ENCODE results near the gene CLEC9A. TPM values are rescaled to one million over a fixed set of nuclear protein-coding genes. Genes with fewer than 3 reads are reported as not detected.
"Not testable (repeated sequence)": the region's sequence is repeated elsewhere in the genome, so short reads cannot be mapped to it uniquely, and the experiment has no call there.

Gene CLEC9A
- not detected in 2 replicates for total RNA-seq

DNA sequence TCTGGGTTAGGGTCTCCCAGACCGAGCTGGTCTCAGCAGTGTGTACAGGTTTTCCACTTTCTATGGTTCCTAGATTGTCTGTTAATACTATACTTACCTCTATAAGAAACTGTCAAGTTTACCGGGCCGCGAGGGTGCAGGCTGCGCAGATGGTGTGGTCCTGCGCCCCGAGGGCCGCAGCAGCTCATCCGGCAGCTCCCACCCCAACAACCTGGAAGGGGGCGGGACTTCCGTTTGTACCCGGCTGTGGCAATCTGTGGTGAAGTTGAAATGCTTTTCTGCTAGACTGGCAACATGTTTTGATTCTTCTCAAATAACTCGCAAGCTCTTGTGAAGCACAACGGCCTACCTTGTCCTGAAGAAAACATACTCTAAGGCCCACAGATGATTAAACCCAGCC, at the start of gene CLEC9A:
Gene CLEC9A (plus strand): TSS at position 237 of the 400 bp plus-strand sequence. CDS start 22,006 bp downstream, outside the sequence.
- no peak for DNase-seq (ENCODE audit: low read depth in 2 of 2)

GRCh38 chr12:9991876-9992275, 38.6 kb upstream of the CLEC9A start:
- no peak for DNase-seq (ENCODE audit: low read depth in 2 of 2)

- no peak for DNase-seq (ENCODE audit: low read depth in 2 of 2)
Measured at GRCh38 chr12:9992296-9992695, 38.2 kb upstream of the CLEC9A start.

- DNase-seq (ENCODE audit: low read depth in 2 of 2) = no peak
Measured at GRCh38 chr12:9999016-9999415, 31.5 kb upstream of the CLEC9A start, which contains the start of gene CLEC1B. CLEC1B (minus strand) TSS chr12:9999121; CDS start chr12:9999100, 21 bp downstream.

GRCh38 chr12:10001171-10001776, 29.2 kb upstream of the CLEC9A start:
- DNase-seq (ENCODE audit: low read depth in 2 of 2) = no peak

- no peak for DNase-seq (ENCODE audit: low read depth in 2 of 2)
Measured at GRCh38 chr12:10012630-10013330, 17.7 kb upstream of the CLEC9A start.

GRCh38 chr12:10015450-10015849, 15.0 kb upstream of the CLEC9A start:
- DNase-seq (ENCODE audit: low read depth in 2 of 2) = no peak

DNA sequence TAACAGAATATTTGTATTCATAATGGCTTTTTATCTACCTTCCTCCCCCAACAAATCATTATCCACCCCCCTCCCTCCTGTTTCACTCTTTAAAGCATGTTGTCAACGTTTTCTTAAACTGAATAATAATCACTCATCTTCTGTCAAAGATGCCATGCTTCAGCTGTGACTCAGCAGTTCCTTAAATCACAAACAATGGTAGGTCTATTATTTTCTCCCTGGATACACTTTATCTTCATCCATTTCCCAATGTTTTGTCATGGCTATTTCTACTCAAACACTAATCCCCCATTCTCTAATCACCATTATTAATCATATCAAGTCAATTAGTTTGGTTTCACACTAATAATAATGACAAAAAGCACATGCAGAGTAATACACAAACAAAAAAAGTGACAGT, 13.6 kb upstream of the CLEC9A start:
- peak in 1 of 2 donors; percentile 90 for DNase-seq (ENCODE audit: low read depth in 2 of 2)

DNA sequence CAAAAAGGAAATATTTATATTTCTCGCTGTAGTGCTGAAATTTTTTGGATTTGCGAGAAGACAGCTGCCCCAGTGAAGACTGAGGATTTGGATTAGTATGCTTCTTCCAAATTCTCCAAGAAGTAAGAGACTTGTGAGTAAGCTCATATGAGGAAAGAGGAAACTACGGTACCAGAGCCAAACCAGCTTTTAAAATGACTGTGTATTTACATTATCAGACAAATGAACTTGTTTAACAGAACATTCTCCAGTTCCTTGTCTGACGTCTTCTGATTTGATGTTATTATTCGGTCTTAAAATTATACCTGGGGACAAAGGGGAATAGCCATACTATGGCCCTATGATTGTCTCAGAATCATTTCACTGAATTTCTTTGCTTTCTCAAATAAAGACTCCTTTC, 12.1 kb upstream of the CLEC9A start:
- peak in 1 of 2 donors; percentile 46 for DNase-seq (ENCODE audit: low read depth in 2 of 2)

GRCh38 chr12:10021342-10021741, 9.1 kb upstream of the CLEC9A start:
- no peak for DNase-seq (ENCODE audit: low read depth in 2 of 2)

- DNase-seq (ENCODE audit: low read depth in 2 of 2) = no peak
Measured at GRCh38 chr12:10025236-10025635, 5.2 kb upstream of the CLEC9A start.

GRCh38 chr12:10026666-10027065, 3.8 kb upstream of the CLEC9A start:
- DNase-seq (ENCODE audit: low read depth in 2 of 2) = not testable (repeated sequence)

- no peak for DNase-seq (ENCODE audit: low read depth in 2 of 2)
Measured at GRCh38 chr12:10027311-10027710, 3.2 kb upstream of the CLEC9A start.

GRCh38 chr12:10027721-10028120, 2.8 kb upstream of the CLEC9A start:
- peak in 1 of 2 donors; percentile 29 for DNase-seq (ENCODE audit: low read depth in 2 of 2)

DNA sequence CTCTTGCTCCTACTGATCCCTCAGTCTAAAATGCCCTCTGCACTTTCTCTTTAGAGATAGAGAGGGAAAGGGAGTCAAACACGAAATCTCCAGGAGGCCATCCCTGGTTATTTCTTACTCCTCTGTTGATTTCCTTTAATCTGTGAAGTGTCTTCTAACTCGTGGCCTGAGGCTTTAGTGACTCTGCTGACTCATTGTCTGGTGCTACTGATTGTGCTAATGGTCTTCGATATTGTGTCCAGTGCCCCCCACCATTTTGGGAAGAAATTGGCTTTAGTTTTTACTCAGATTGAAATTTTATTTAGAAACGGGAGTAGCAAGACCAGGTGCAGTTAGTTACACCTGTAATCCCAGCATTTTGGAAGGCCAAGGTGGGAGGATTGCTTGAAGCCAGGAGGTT, 839 bp downstream of the CLEC9A start:
- DNase-seq (ENCODE audit: low read depth in 2 of 2) = peak in 1 of 2 donors; percentile 87

- peak; percentile 11 to 97 for DNase-seq (ENCODE audit: low read depth in 2 of 2)
Measured at GRCh38 chr12:10031771-10032175, 1.3 kb downstream of the CLEC9A start.

GRCh38 chr12:10033783-10034545, 3.5 kb downstream of the CLEC9A start:
- DNase-seq (ENCODE audit: low read depth in 2 of 2) = peak; percentile 34 to 61

DNA sequence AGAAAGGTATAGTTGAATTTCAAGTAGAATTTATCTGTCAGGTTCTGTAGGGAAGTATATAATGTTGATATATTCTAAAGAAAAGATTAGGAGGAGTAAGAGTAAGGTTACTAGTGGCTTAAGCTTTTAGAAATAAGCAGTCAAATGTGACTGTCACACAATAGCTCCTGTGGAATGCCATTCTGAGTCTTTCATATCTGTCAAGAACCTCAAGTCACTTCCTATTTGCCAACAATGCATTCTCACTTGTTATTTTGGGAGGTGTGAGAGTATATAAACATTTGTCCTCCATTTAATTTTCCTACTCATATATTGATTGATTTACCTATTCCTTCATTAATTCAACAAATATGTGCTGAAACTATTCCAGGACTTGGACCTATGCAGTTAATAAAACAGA, 11.7 kb downstream of the CLEC9A start:
- peak in 1 of 2 donors; percentile 63 for DNase-seq (ENCODE audit: low read depth in 2 of 2)

DNA sequence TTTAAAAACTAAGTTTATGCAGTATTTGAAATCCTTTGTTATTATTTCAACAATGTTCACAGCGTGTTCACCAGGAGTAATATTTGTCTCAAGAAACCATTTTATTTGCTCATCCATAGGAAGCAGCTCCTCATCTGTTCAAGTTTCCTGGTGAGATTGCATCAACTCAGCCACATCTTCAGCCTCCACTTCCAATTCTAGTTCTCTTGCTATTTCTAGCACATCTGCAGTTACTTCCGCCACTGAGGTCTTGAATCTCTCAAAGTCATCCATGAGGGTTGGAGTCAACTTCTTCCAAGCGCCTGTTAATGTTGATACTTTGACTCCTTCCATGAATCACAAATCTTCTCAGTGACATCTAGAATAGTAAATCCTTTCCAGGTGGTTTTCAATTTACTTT, 18.0 kb downstream of the CLEC9A start:
- DNase-seq (ENCODE audit: low read depth in 2 of 2) = no peak

- DNase-seq (ENCODE audit: low read depth in 2 of 2) = no peak
Measured at GRCh38 chr12:10052193-10052913, 21.9 kb downstream of the CLEC9A start.

- DNase-seq (ENCODE audit: low read depth in 2 of 2) = no peak
Measured at GRCh38 chr12:10058387-10058786, 27.9 kb downstream of the CLEC9A start.

DNA sequence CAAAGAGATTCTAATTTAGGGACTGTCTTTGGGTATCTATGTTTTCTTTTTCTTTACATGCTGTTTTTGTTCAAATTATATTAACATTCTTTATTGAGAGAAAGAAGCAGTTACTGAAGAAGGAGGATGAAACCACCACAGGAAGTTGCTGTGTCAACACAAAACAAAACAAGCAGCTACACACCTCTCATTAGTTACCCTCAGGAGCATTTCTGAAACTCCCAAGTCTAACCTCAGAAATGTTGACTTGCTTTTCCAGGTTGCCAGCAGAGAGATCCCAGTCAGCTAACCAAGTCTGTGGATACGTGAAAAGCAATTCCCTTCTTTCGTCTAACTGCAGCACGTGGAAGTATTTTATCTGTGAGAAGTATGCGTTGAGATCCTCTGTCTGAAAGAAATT, 34.8 kb downstream of the CLEC9A start:
- no peak for DNase-seq (ENCODE audit: low read depth in 2 of 2)
